ENCODE results near the gene RSPO1. TPM values are rescaled to one million over a fixed set of nuclear protein-coding genes. Genes with fewer than 3 reads are reported as not detected.

RSPO1 gene
- polyA plus RNA-seq, 2 of the 4 experiments (the other 2 are of a cell fraction) = 0.12 TPM; not detected in 1

DNA sequence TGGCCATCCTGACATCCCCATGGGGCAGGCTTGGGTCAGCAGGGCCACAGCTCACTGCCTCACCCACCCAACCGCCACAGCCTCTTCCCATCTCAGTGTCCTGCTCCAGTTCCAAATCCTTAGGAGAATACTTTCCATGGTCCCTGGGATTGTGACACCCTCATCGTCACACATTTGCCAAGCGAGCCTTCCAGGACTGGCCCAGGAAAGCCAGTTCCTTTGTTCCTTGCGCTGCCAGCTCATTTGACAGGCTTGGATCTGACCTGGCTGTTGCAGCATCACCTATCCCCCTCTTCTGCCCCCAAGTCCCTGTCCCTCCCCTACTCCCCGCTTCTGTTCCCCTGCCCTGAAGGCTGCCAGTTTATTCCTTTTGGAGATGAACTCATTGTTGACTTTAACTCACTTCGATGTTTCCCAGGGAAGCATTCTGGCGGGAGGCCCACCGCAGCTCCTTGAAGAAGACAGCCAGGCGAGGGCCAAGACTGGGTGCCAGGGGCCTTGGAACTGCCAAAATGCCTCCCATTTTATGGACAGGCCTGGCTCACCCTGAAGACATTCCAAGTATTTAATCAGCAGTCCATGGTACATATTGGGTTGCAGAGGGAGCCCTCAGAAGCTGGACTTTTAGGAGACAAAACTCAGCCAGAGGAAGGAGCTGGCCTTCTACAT, 28.8 kb downstream of the RSPO1 start:
- POLR2A ChIA-PET = no interaction called here
- no peak overlapping the region for H3K4me3 ChIP-seq
- H3K27ac ChIP-seq = no peak overlapping the region
- ATAC-seq = no peak
- WGBS (ENCODE audit: missing lambda C conversion rate) = 66% methylated on average over 8 of the region's 9 CpGs
- H3K9me3 ChIP-seq = no peaks in the 10 kb centered on the region
- no peak overlapping the region for H3K4me2 ChIP-seq
- CTCF ChIA-PET = interaction anchor here (11.6 kb wide), 1 partner anchor 75 kb away, joined by 128 read pairs; no protein-coding TSS in a partner anchor
- no peak for FAIRE-seq
- H3K4me1 ChIP-seq = no peaks in the 10 kb centered on the region
- TF ChIP-seq NFE2L2 (conservative IDR thresholded peaks at IDR 0.05; ENCODE audit: low read length) (no peak), MAX (IDR thresholded peaks at IDR 0.05) (no peak), CEBPB (IDR thresholded peaks at IDR 0.05) (no peak), TP53 (CRISPR knock-in tag; IDR thresholded peaks at IDR 0.05) (no peak), CHD2 (IDR thresholded peaks at IDR 0.05; ENCODE audit: low read length, partially characterized antibody) (no peak), NR3C1 (IDR thresholded peaks at IDR 0.05) (no peak), HDAC2 (IDR thresholded peaks at IDR 0.05) (no peak), ZC3H11A (IDR thresholded peaks at IDR 0.05) (no peak), HOXA7 (CRISPR knock-in tag; IDR thresholded peaks at IDR 0.05) (no peak), JUNB (IDR thresholded peaks at IDR 0.05) (no peak), RFX5 (IDR thresholded peaks at IDR 0.05) (no peak), ZNF302 (CRISPR knock-in tag; IDR thresholded peaks at IDR 0.05) (no peak), USF2 (IDR thresholded peaks at IDR 0.05) (no peak), POLR2AphosphoS2 (conservative IDR thresholded peaks at IDR 0.05; ENCODE audit: low read length) (no peak), SREBF2 (IDR thresholded peaks at IDR 0.05) (no peak), ZSCAN20 (CRISPR knock-in tag; IDR thresholded peaks at IDR 0.05) (no peak)
- TF ChIP-seq, protein P1, sequence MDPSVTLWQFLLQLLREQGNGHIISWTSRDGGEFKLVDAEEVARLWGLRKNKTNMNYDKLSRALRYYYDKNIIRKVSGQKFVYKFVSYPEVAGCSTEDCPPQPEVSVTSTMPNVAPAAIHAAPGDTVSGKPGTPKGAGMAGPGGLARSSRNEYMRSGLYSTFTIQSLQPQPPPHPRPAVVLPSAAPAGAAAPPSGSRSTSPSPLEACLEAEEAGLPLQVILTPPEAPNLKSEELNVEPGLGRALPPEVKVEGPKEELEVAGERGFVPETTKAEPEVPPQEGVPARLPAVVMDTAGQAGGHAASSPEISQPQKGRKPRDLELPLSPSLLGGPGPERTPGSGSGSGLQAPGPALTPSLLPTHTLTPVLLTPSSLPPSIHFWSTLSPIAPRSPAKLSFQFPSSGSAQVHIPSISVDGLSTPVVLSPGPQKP (IDR thresholded peaks at IDR 0.05; ENCODE audit: low read depth, low read length) = no peak
- TF ChIP-seq, protein P2, sequence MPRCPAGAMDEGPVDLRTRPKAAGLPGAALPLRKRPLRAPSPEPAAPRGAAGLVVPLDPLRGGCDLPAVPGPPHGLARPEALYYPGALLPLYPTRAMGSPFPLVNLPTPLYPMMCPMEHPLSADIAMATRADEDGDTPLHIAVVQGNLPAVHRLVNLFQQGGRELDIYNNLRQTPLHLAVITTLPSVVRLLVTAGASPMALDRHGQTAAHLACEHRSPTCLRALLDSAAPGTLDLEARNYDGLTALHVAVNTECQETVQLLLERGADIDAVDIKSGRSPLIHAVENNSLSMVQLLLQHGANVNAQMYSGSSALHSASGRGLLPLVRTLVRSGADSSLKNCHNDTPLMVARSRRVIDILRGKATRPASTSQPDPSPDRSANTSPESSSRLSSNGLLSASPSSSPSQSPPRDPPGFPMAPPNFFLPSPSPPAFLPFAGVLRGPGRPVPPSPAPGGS (IDR thresholded peaks at IDR 0.05) = no peak
- TF ChIP-seq, protein P3, sequence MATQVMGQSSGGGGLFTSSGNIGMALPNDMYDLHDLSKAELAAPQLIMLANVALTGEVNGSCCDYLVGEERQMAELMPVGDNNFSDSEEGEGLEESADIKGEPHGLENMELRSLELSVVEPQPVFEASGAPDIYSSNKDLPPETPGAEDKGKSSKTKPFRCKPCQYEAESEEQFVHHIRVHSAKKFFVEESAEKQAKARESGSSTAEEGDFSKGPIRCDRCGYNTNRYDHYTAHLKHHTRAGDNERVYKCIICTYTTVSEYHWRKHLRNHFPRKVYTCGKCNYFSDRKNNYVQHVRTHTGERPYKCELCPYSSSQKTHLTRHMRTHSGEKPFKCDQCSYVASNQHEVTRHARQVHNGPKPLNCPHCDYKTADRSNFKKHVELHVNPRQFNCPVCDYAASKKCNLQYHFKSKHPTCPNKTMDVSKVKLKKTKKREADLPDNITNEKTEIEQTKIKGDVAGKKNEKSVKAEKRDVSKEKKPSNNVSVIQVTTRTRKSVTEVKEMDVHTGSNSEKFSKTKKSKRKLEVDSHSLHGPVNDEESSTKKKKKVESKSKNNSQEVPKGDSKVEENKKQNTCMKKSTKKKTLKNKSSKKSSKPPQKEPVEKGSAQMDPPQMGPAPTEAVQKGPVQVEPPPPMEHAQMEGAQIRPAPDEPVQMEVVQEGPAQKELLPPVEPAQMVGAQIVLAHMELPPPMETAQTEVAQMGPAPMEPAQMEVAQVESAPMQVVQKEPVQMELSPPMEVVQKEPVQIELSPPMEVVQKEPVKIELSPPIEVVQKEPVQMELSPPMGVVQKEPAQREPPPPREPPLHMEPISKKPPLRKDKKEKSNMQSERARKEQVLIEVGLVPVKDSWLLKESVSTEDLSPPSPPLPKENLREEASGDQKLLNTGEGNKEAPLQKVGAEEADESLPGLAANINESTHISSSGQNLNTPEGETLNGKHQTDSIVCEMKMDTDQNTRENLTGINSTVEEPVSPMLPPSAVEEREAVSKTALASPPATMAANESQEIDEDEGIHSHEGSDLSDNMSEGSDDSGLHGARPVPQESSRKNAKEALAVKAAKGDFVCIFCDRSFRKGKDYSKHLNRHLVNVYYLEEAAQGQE (IDR thresholded peaks at IDR 0.05) = no peak
- no peak for DNase-seq (ENCODE audit: low read depth in 1 of 2, low spot score in 1 of 2)

GRCh38 chr1:37605061-37605650, 29.5 kb downstream of the RSPO1 start:
- no peak overlapping the region for H3K4me3 ChIP-seq
- DNase-seq (ENCODE audit: low read depth in 1 of 2, low spot score in 1 of 2) (no peak), FAIRE-seq (no peak), ATAC-seq (no peak)
- no peak for TF ChIP-seq POLR2AphosphoS2 (conservative IDR thresholded peaks at IDR 0.05; ENCODE audit: low read length)
- no peak for TF ChIP-seq ZFP36 (IDR thresholded peaks at IDR 0.05; ENCODE audit: borderline replicate concordance, partially characterized antibody)
- no peak for TF ChIP-seq BHLHE40 (IDR thresholded peaks at IDR 0.05; ENCODE audit: low read depth, low read length)
- TF ChIP-seq CEBPB (IDR thresholded peaks at IDR 0.05) = no peak
- no peak for TF ChIP-seq HES2 (IDR thresholded peaks at IDR 0.05)
- no peak for TF ChIP-seq JUNB (IDR thresholded peaks at IDR 0.05)
- TF ChIP-seq CBX8 (IDR thresholded peaks at IDR 0.05) = no peak
- TF ChIP-seq CTCF (IDR thresholded peaks at IDR 0.05) = no peak
- no peak for TF ChIP-seq POLR2A (IDR thresholded peaks at IDR 0.05; ENCODE audit: low read length)
- no peak for TF ChIP-seq HEYL (CRISPR knock-in tag; IDR thresholded peaks at IDR 0.05)
- no peak for TF ChIP-seq EP300 (IDR thresholded peaks at IDR 0.05)
- TF ChIP-seq MAFK (IDR thresholded peaks at IDR 0.05; ENCODE audit: partially characterized antibody) = no peak
- no peak for TF ChIP-seq MAZ (IDR thresholded peaks at IDR 0.05; ENCODE audit: borderline replicate concordance, low read depth, low read length)
- TF ChIP-seq ZC3H11A (IDR thresholded peaks at IDR 0.05) = no peak
- no peak overlapping the region for H3K4me2 ChIP-seq
- CTCF ChIA-PET = interaction anchor here (11.6 kb wide), 1 partner anchor 76 kb away, joined by 128 read pairs; no protein-coding TSS in a partner anchor
- POLR2A ChIA-PET = no interaction called here
- no peaks in the 10 kb centered on the region for H3K4me1 ChIP-seq
- no peaks in the 10 kb centered on the region for H3K9me3 ChIP-seq
- no peak overlapping the region for H3K27ac ChIP-seq
- WGBS (ENCODE audit: missing lambda C conversion rate) = 66% methylated on average over 12 of the region's 12 CpGs
